ENCODE data around the gene ZBTB32. TPM values are rescaled to one million over a fixed set of nuclear protein-coding genes. Genes with fewer than 3 reads are reported as not detected.

ZBTB32 gene
- total RNA-seq, 1 donor from 2014 or later = not detected

GRCh38 chr19:35670686-35671085, 33.7 kb upstream of the ZBTB32 start:
- no peak overlapping the region for H3K4me3 Mint-ChIP-seq (ENCODE audit: unreplicated experiment)
- H3K9me3 ChIP-seq (ENCODE audit: insufficient read depth, low read depth, low read length) = no peaks in the 10 kb centered on the region
- H3K9ac ChIP-seq (ENCODE audit: low read length) = no peak overlapping the region
- H3K4me1 Mint-ChIP-seq (ENCODE audit: low read depth, unreplicated experiment) = no peaks in the 10 kb centered on the region
- H4K20me1 ChIP-seq (ENCODE audit: insufficient read depth, low read length) = no peaks in the 10 kb centered on the region
- no peak for DNase-seq (ENCODE audit: low read depth)
- FAIRE-seq = no peak
- no peaks in the 10 kb centered on the region for H3K36me3 Mint-ChIP-seq (ENCODE audit: low read depth, unreplicated experiment)
- H3K4me2 ChIP-seq (ENCODE audit: low read length) = no peak overlapping the region
- H3K27ac Mint-ChIP-seq (ENCODE audit: unreplicated experiment) = no peak overlapping the region
- H3K79me2 ChIP-seq (ENCODE audit: insufficient read depth, low read length) = no peaks in the 10 kb centered on the region
- H3K27me3 Mint-ChIP-seq (ENCODE audit: low read depth, unreplicated experiment) = peaks cover 51% of the 10 kb centered on the region
- no peak overlapping the region for H3K27ac ChIP-seq (ENCODE audit: low read depth, low read length)
- TF ChIP-seq EZH2 (IDR thresholded peaks at IDR 0.05; ENCODE audit: insufficient read depth, low read length) = no peak
- no peak for TF ChIP-seq CTCF (IDR thresholded peaks at IDR 0.05; ENCODE audit: insufficient read depth, low read depth, low read length)
- no peaks in the 10 kb centered on the region for H3K4me1 ChIP-seq (ENCODE audit: insufficient read depth, low read length)
- no peaks in the 10 kb centered on the region for H3K36me3 ChIP-seq (ENCODE audit: insufficient read depth, low read length)
- H3K27me3 ChIP-seq (ENCODE audit: insufficient read depth, low read length) = peaks cover 4% of the 10 kb centered on the region
- no peak overlapping the region for H3K4me3 ChIP-seq (ENCODE audit: insufficient read depth, low read depth, low read length)
- H3K9me3 Mint-ChIP-seq (ENCODE audit: unreplicated experiment) = no peaks in the 10 kb centered on the region
- no peak overlapping the region for H2AFZ ChIP-seq (ENCODE audit: low read depth, low read length)

- Mint-ChIP-seq H3K4me3 (ENCODE audit: unreplicated experiment) (no peak overlapping the region), H3K4me1 (ENCODE audit: low read depth, unreplicated experiment) (no peaks in the 10 kb centered on the region), H3K27me3 (ENCODE audit: low read depth, unreplicated experiment) (peaks cover 53% of the 10 kb centered on the region), H3K27ac (ENCODE audit: unreplicated experiment) (no peak overlapping the region), H3K9me3 (ENCODE audit: unreplicated experiment) (no peaks in the 10 kb centered on the region), H3K36me3 (ENCODE audit: low read depth, unreplicated experiment) (no peaks in the 10 kb centered on the region)
- DNase-seq (ENCODE audit: low read depth) (no peak), FAIRE-seq (no peak)
- Histone ChIP-seq H3K4me3 (ENCODE audit: insufficient read depth, low read depth, low read length) (no peak overlapping the region), H3K9ac (ENCODE audit: low read length) (no peak overlapping the region), H3K4me2 (ENCODE audit: low read length) (no peak overlapping the region), H3K4me1 (ENCODE audit: insufficient read depth, low read length) (no peaks in the 10 kb centered on the region), H3K36me3 (ENCODE audit: insufficient read depth, low read length) (no peaks in the 10 kb centered on the region), H3K27me3 (ENCODE audit: insufficient read depth, low read length) (peaks cover 4% of the 10 kb centered on the region), H4K20me1 (ENCODE audit: insufficient read depth, low read length) (no peaks in the 10 kb centered on the region), H3K79me2 (ENCODE audit: insufficient read depth, low read length) (no peaks in the 10 kb centered on the region), H3K9me3 (ENCODE audit: insufficient read depth, low read depth, low read length) (no peaks in the 10 kb centered on the region), H2AFZ (ENCODE audit: low read depth, low read length) (no peak overlapping the region), H3K27ac (ENCODE audit: low read depth, low read length) (no peak overlapping the region)
- no peak for TF ChIP-seq CTCF (IDR thresholded peaks at IDR 0.05; ENCODE audit: insufficient read depth, low read depth, low read length)
- TF ChIP-seq EZH2 (IDR thresholded peaks at IDR 0.05; ENCODE audit: insufficient read depth, low read length) = no peak
Measured at GRCh38 chr19:35671818-35672217, 32.5 kb upstream of the ZBTB32 start.

GRCh38 chr19:35673121-35673804, 31.1 kb upstream of the ZBTB32 start:
- Histone ChIP-seq H3K4me2 (ENCODE audit: low read length) (peak overlapping the region; percentile 80), H3K9ac (ENCODE audit: low read length) (no peak overlapping the region), H4K20me1 (ENCODE audit: insufficient read depth, low read length) (no peaks in the 10 kb centered on the region), H3K27ac (ENCODE audit: low read depth, low read length) (no peak overlapping the region), H2AFZ (ENCODE audit: low read depth, low read length) (peak overlapping the region; percentile 77), H3K4me1 (ENCODE audit: insufficient read depth, low read length) (no peaks in the 10 kb centered on the region), H3K9me3 (ENCODE audit: insufficient read depth, low read depth, low read length) (no peaks in the 10 kb centered on the region), H3K36me3 (ENCODE audit: insufficient read depth, low read length) (no peaks in the 10 kb centered on the region), H3K27me3 (ENCODE audit: insufficient read depth, low read length) (peaks cover 4% of the 10 kb centered on the region), H3K4me3 (ENCODE audit: insufficient read depth, low read depth, low read length) (peak overlapping the region; percentile 46), H3K79me2 (ENCODE audit: insufficient read depth, low read length) (no peaks in the 10 kb centered on the region)
- Mint-ChIP-seq H3K27me3 (ENCODE audit: low read depth, unreplicated experiment) (peaks cover 51% of the 10 kb centered on the region), H3K27ac (ENCODE audit: unreplicated experiment) (no peak overlapping the region), H3K4me3 (ENCODE audit: unreplicated experiment) (peak overlapping the region; percentile 76), H3K36me3 (ENCODE audit: low read depth, unreplicated experiment) (no peaks in the 10 kb centered on the region), H3K9me3 (ENCODE audit: unreplicated experiment) (no peaks in the 10 kb centered on the region), H3K4me1 (ENCODE audit: low read depth, unreplicated experiment) (no peaks in the 10 kb centered on the region)
- FAIRE-seq (no peak), DNase-seq (ENCODE audit: low read depth) (peak; percentile 33)
- TF ChIP-seq EZH2 (IDR thresholded peaks at IDR 0.05; ENCODE audit: insufficient read depth, low read length) (no peak), CTCF (IDR thresholded peaks at IDR 0.05; ENCODE audit: insufficient read depth, low read depth, low read length) (no peak)
